HUES48 (cell line): ENCODE measurements around the gene ABHD2.
"Not testable (repeated sequence)": the region's sequence is repeated elsewhere in the genome, so short reads cannot be mapped to it uniquely, and the experiment has no call there.

ENCODE experiments used
- H3K27ac ChIP-seq: one replicate; pipeline ENCODE4 v1.7.0; 2013; ENCODE audit warnings: low read depth, low read length, inconsistent platforms
- H3K27me3 ChIP-seq: 2 replicates; pipeline ENCODE4 v1.6.1; 2013; ENCODE audit warnings: mild to moderate bottlenecking, low read length; ENCODE audit not compliant: control insufficient read depth, insufficient read depth
- H3K36me3 ChIP-seq: 2 replicates; pipeline ENCODE4 v1.6.1; 2013; ENCODE audit warnings: low read length; ENCODE audit not compliant: control insufficient read depth, insufficient read depth
- H3K4me1 ChIP-seq: 2 replicates; pipeline ENCODE4 v1.6.1; 2013; ENCODE audit warnings: mild to moderate bottlenecking, low read length; ENCODE audit not compliant: control insufficient read depth, insufficient read depth
- H3K4me3 ChIP-seq: 2 replicates; pipeline ENCODE4 v1.5.1; 2013; ENCODE audit warnings: mild to moderate bottlenecking, low read depth, low read length
- H3K9ac ChIP-seq: 2 replicates; pipeline ENCODE4 v1.6.1; 2013; ENCODE audit warnings: mild to moderate bottlenecking, low read depth, low read length, moderate library complexity
- H3K9me3 ChIP-seq: 2 replicates; pipeline ENCODE4 v1.6.1; 2013; ENCODE audit warnings: low read length; ENCODE audit not compliant: control insufficient read depth, insufficient read depth

ABHD2 gene

DNA sequence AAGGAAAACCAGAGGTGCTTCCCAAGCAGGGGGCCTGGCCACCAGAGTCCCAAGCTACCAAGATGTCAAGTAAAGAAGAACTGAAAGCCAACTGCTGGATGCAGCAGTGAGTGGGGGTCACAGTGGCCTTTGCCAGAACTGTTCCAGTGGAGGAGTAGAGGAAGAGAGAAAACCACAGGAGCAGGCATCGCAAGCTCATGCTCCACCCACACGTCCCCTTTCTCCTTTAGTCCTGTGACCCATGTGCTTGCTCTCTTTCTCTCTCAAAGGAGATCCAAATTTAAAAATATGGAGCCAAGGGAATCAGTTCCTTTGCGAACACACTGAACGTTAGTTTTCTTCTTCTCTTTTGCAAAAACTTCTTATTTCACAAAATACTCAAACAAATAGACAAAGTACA is 12.4 kb upstream of the ABHD2 start:
- Histone ChIP-seq H3K4me3 (no peak overlapping the region), H3K9me3 (no peaks in the 10 kb centered on the region), H3K27me3 (no peaks in the 10 kb centered on the region), H3K4me1 (no peaks in the 10 kb centered on the region), H3K9ac (no peak overlapping the region), H3K36me3 (no peaks in the 10 kb centered on the region), H3K27ac (no peak overlapping the region)

DNA sequence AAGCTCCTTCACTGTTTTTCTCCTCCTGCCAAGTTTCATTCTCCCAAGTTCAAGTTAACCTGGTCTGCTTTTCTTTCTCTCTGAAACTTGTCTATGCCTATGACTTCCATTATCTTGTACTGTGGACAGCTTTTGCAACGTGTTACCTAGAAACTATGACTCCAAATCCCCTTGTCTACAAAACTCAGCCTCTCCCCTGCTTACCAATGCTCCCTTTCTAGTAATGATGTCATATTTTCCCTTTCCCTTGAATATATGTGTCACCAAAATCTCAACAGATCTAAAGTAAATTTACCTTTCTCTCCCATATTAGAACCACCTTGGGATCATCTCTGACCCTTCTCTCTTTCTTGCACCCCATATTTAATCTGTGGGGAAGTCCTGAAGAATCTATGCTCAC is 10.5 kb upstream of the ABHD2 start:
- H3K27ac ChIP-seq = no peak overlapping the region
- H3K36me3 ChIP-seq = no peaks in the 10 kb centered on the region
- no peak overlapping the region for H3K4me3 ChIP-seq
- no peak overlapping the region for H3K9ac ChIP-seq
- no peaks in the 10 kb centered on the region for H3K9me3 ChIP-seq
- H3K27me3 ChIP-seq = no peaks in the 10 kb centered on the region
- H3K4me1 ChIP-seq = no peaks in the 10 kb centered on the region

DNA sequence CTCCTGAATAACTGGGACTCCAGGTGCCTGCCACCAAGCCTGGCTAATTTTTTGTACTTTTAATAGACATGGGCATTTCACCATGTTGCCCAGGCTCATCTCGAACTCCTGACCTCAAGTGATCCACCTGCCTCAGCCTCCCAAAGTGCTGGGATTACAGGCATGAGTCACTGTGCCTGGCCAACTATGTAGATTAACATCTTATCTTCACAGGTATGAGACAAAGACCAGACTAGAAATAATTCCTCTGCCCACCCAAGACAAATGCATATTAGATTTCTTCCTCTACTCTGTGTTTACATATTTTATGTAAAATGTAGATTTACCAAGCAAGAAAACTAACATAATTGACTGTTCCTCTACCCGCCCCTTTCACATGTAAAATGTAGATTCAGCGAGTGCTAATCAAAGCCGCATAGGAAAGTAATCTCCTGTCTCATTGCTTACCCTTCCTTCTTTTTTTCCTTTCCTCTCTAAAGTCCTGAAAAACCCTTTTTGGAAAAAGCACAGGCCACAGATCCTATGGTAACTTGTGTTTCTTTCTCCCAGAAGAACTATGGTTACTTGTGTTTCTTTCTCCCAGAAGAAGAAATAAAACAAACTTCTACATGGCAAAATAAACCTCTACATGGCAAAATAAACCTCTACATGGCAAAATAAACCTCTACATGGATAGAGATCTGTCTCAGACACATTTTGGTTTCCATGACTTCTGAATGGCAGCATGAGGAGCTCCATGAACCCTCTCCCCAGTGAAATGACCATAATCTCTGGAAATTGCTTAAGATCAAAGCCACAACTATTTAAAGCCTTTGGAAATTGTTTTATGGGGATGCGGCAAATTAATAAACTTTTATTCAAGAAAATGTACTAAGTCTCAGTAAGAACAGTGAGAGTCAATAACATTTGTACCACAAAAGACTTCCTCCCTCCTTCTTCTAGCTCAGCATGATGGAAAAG is 9.1 kb upstream of the ABHD2 start:
- Histone ChIP-seq H3K36me3 (no peaks in the 10 kb centered on the region), H3K9me3 (no peaks in the 10 kb centered on the region), H3K4me1 (no peaks in the 10 kb centered on the region), H3K4me3 (no peak overlapping the region), H3K27ac (no peak overlapping the region), H3K27me3 (no peaks in the 10 kb centered on the region), H3K9ac (no peak overlapping the region)

DNA sequence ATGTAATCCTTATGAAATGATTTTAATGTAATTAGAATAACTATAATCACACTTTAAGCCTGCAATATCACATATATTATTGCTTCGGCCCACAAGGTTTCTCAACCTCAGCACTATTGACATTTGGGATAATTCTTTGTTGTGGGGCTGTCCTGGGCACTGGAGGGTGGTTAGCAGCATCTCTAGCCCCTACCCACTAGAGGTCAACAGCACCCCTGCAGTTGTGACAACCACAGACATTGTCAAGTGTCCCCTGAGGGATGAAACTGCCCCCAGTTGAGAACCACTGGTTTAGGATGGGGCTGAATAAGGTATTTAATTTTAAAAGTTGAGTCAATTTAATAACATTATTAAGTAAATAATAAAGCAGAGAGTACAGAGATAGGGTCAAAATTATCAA is 6.4 kb upstream of the ABHD2 start:
- H3K4me1 ChIP-seq = peaks cover under 1% of the 10 kb centered on the region
- H3K9me3 ChIP-seq = no peaks in the 10 kb centered on the region
- no peaks in the 10 kb centered on the region for H3K36me3 ChIP-seq
- H3K27ac ChIP-seq = no peak overlapping the region
- H3K9ac ChIP-seq = no peak overlapping the region
- no peaks in the 10 kb centered on the region for H3K27me3 ChIP-seq
- no peak overlapping the region for H3K4me3 ChIP-seq

DNA sequence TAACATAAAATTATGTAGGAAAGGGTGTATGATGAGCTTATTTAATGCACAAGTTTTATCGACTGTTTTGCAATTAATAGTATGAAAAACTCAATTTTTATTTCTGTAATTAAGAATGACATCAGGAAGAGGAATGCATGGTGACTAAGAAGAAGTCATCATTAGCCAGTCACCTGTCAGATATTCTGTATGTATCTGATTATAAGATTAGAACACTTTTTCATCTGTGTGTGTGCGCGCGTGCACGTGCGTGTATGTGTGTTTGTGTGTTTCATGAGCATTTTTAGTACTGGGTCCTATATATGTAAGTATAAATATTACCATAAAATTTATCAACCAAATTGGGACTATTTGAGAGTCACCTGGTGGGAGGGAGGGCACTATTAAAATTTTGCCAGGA is 5.0 kb upstream of the ABHD2 start:
- Histone ChIP-seq H3K4me1 (peaks cover 10% of the 10 kb centered on the region), H3K27ac (no peak overlapping the region), H3K27me3 (no peaks in the 10 kb centered on the region), H3K36me3 (no peaks in the 10 kb centered on the region), H3K4me3 (no peak overlapping the region), H3K9ac (no peak overlapping the region), H3K9me3 (no peaks in the 10 kb centered on the region)

DNA sequence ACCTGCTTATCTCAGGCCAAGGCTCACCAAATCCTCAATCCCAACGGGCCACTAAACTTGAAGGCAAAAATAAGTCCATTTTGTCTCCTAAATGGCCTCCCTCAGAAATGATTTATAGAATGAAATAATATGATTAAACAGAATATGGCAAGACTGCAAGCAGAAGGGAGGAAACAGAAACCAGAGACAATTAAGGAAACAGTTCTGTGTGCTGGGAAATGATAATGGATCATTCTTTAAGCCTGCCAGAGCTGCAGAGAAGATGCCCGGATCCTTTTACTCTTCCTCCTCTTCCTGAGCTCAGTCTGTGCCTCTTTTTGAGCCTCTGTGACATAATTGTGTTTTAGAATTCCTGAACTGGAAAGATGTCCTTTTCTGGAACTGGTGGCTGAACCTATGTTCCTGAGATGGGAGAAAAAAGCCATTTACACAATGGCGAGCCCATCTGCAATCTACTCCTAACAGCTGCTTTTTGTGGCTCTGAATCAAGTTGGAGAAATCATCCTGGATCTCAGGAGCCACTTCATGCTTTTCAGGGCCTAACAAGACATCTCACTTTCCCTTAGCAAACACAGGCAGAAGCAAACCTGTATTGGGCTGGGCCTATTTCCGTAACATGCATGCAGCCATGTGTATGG is 2.8 kb upstream of the ABHD2 start:
- H3K27me3 ChIP-seq = no peaks in the 10 kb centered on the region
- H3K4me3 ChIP-seq = no peak overlapping the region
- peaks cover 16% of the 10 kb centered on the region for H3K4me1 ChIP-seq
- no peaks in the 10 kb centered on the region for H3K9me3 ChIP-seq
- H3K36me3 ChIP-seq = no peaks in the 10 kb centered on the region
- H3K27ac ChIP-seq = no peak overlapping the region
- H3K9ac ChIP-seq = no peak overlapping the region

DNA sequence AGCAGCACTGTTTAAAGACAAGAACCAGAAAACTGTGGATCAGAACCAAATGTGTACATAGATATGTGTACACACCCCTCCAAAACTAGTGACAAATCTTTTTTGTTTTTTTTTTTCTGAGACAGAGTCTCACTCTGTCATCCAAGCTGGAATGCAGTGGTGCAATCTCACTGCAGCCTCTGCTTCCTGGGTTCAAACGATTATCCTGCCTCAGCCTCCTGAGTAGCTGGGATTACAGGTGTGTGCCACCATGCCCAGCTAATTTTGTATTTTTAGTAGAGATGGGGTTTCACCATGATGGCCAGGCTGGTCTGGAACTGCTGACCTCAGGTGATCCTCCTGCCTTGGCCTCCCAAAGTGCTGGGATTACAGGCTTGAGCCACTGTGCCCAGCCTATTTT is 2.3 kb upstream of the ABHD2 start:
- peaks cover 22% of the 10 kb centered on the region for H3K4me1 ChIP-seq
- H3K27ac ChIP-seq, H3K27me3 ChIP-seq, H3K9me3 ChIP-seq, H3K4me3 ChIP-seq, H3K9ac ChIP-seq, H3K36me3 ChIP-seq: not testable (repeated sequence)

DNA sequence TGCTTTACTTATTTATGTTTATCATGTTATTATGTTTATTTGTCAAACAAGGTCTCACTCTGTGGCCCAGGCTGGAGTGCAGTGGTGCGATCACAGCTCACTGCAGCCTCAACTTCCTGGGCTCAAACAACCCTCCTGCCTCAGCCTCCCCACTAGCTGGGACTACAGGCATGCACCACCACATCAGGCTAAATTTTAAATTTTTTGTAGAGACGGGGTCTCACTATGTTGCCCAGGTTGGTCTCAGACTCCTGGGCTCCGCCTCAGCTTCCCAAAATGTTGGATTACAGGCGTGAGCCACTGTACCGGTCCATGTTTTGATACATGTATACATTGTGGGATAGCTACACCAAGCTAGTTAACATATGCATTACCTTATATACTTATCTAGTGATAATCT is 1.9 kb upstream of the ABHD2 start:
- H3K4me3 ChIP-seq, H3K27ac ChIP-seq, H3K36me3 ChIP-seq, H3K9ac ChIP-seq, H3K27me3 ChIP-seq, H3K9me3 ChIP-seq: not testable (repeated sequence)
- peaks cover 26% of the 10 kb centered on the region for H3K4me1 ChIP-seq

DNA sequence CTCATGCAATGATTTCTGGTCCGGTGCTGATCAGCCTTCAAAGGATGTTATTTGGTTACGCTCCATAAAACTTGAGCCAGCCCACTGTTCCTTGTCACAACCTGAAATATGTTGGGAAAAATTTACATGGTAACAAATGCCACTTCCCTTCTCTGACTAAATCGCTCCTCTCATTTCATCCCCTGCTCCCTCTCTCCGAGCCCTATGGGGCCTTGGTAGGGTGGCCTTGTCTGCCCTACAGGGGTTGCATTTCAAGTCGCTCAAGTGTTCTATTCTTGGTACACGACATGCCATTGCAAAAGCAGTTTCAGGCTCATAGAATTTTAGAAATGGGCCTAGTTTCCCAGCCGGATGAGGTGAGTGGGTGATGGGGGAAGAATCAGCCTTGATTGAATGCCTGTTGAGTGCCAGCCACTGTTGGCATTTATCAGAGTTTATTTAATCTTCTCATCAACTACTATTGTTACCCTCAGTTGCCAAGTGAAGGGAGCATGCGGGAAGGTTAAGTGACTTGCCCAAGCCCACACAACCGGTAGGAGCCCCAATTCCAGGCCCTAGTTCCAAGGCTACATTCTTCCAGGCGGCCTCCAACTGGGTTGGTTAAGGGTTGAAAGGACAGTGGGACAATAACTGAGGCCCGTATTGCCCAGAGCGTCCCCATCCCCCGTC is 961 bp upstream of the ABHD2 start:
- H3K27me3 ChIP-seq = no peaks in the 10 kb centered on the region
- H3K36me3 ChIP-seq = no peaks in the 10 kb centered on the region
- H3K27ac ChIP-seq = peak overlapping the region; percentile 87
- peak overlapping the region; percentile 60 for H3K4me3 ChIP-seq
- H3K9ac ChIP-seq = no peak overlapping the region; the same call in 1 of the 2 replicates
- H3K4me1 ChIP-seq = peaks cover 26% of the 10 kb centered on the region
- H3K9me3 ChIP-seq = no peaks in the 10 kb centered on the region

DNA sequence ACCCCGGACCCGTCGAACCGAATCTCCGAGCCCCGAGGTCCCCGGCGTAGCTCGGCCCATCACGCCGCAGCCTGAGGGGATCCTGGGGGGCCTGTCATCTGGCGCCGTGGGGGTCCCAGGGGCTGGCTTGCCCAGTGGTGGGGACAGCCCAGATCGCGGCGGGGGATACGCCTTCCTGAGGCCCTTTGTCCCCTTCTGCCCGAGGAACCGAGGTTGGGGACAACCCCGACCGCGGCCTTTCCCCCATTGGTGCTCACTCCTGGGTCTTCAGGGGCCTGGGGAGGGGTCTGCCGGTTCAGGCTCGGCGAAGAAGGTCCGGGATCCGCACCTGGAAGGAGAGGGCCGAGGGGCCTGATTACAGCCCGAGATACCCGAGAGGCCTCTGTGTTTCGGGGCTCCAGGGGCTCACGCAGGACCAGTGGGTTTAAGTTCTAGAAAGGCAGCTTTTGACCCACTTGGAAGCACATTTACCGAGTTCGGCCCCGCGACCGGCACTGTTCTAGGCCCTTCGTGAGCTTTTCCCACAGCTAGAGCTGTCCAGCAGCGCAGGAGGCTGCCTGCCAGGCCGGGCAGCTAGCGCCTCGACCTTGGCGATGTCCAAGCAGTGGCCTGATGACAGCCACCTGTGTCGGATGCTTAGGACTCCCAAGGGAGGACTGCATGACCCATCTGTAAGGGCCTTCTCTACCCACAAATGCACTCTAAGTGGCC is 504 bp downstream of the ABHD2 start:
- Histone ChIP-seq H3K9ac (no peak overlapping the region), H3K27me3 (no peaks in the 10 kb centered on the region), H3K9me3 (no peaks in the 10 kb centered on the region), H3K27ac (peak overlapping the region; percentile 23), H3K36me3 (no peaks in the 10 kb centered on the region), H3K4me3 (peak overlapping the region; percentile 84), H3K4me1 (peaks cover 31% of the 10 kb centered on the region)
